Ectodermal cell (in vitro differentiated cells): ENCODE data around the gene PROSER2.
"Not testable (repeated sequence)": the region's sequence is repeated elsewhere in the genome, so short reads cannot be mapped to it uniquely, and the experiment has no call there.

Experiments
- H3K27ac ChIP-seq: 2 replicates; pipeline ENCODE4 v1.7.0; 2013; ENCODE audit warnings: mild to moderate bottlenecking, low read depth, low read length; ENCODE audit not compliant: insufficient read depth, poor library complexity, severe bottlenecking
- H3K27me3 ChIP-seq: 2 replicates; pipeline ENCODE4 v1.7.0; 2013; ENCODE audit warnings: mild to moderate bottlenecking, low read length; ENCODE audit not compliant: insufficient read depth, control insufficient read depth, poor library complexity, severe bottlenecking
- H3K36me3 ChIP-seq: one replicate; pipeline ENCODE4 v1.7.0; 2013; ENCODE audit warnings: low read length; ENCODE audit not compliant: control insufficient read depth, insufficient read depth
- H3K4me1 ChIP-seq: one replicate; pipeline ENCODE4 v1.7.0; 2013; ENCODE audit warnings: low read length; ENCODE audit not compliant: control insufficient read depth, insufficient read depth
- H3K4me3 ChIP-seq: 2 replicates; pipeline ENCODE4 v1.7.0; 2013; ENCODE audit warnings: low read depth, low read length, control low read depth; ENCODE audit not compliant: insufficient read depth
- H3K9me3 ChIP-seq: 2 replicates; pipeline ENCODE4 v1.7.0; 2013; ENCODE audit warnings: mild to moderate bottlenecking, low read length, moderate library complexity; ENCODE audit not compliant: control insufficient read depth
- WGBS, 2 experiments: methylation state at CpG; one replicate each; pipeline ENCODE4 v1.1.7; 2013; ENCODE audit warnings: missing lambda C conversion rate in 2 of 2; 5-methylcytosine and 5-hydroxymethylcytosine counted together

Gene PROSER2

GRCh38 chr10:11881477-11882417, 58.6 kb downstream of the PROSER2 start:
- no peaks in the 10 kb centered on the region for H3K36me3 ChIP-seq
- no peak overlapping the region for H3K27ac ChIP-seq
- H3K4me3 ChIP-seq, result no peak overlapping the region
- no peaks in the 10 kb centered on the region for H3K4me1 ChIP-seq
- H3K9me3 ChIP-seq, result no peaks in the 10 kb centered on the region
- WGBS, 2 experiments, result 90 to 91% methylated on average over 20 of the region's 21 CpGs
- no peaks in the 10 kb centered on the region for H3K27me3 ChIP-seq

GRCh38 chr10:11882646-11883375, 59.7 kb downstream of the PROSER2 start:
- WGBS, 2 experiments, result 91 to 95% methylated on average over 13 to 14 of the region's 14 CpGs
- H3K9me3 ChIP-seq, result no peaks in the 10 kb centered on the region
- no peak overlapping the region for H3K27ac ChIP-seq

GRCh38 chr10:11884706-11885423, 61.7 kb downstream of the PROSER2 start:
- Histone ChIP-seq H3K9me3 (no peaks in the 10 kb centered on the region), H3K36me3 (no peaks in the 10 kb centered on the region), H3K27me3 (no peaks in the 10 kb centered on the region), H3K27ac (no peak overlapping the region), H3K4me3 (no peak overlapping the region), H3K4me1 (no peaks in the 10 kb centered on the region)
- 80 to 81% methylated on average over 7 of the region's 7 CpGs for WGBS, 2 experiments

More at GRCh38 chr10:11882646-11883375, 59.7 kb downstream of the PROSER2 start:
- Histone ChIP-seq H3K4me3 (no peak overlapping the region), H3K4me1 (no peaks in the 10 kb centered on the region), H3K27me3 (no peaks in the 10 kb centered on the region), H3K36me3 (no peaks in the 10 kb centered on the region)

GRCh38 chr10:11885437-11886137, 62.4 kb downstream of the PROSER2 start:
- 92 to 93% methylated on average over 13 of the region's 13 CpGs for WGBS, 2 experiments
- Histone ChIP-seq H3K4me1 (no peaks in the 10 kb centered on the region), H3K4me3 (no peak overlapping the region), H3K36me3 (no peaks in the 10 kb centered on the region), H3K9me3 (no peaks in the 10 kb centered on the region), H3K27ac (no peak overlapping the region), H3K27me3 (no peaks in the 10 kb centered on the region)

GRCh38 chr10:11886138-11886474, 63.0 kb downstream of the PROSER2 start:
- no peak overlapping the region for H3K27ac ChIP-seq
- H3K4me3 ChIP-seq, result no peak overlapping the region
- H3K4me1 ChIP-seq, result no peaks in the 10 kb centered on the region
- no peaks in the 10 kb centered on the region for H3K9me3 ChIP-seq
- 90 to 91% methylated on average over 6 of the region's 6 CpGs for WGBS, 2 experiments
- H3K36me3 ChIP-seq, result no peaks in the 10 kb centered on the region
- H3K27me3 ChIP-seq, result no peaks in the 10 kb centered on the region

- Histone ChIP-seq H3K36me3 (no peaks in the 10 kb centered on the region), H3K9me3 (no peaks in the 10 kb centered on the region), H3K27ac (no peak overlapping the region), H3K27me3 (no peaks in the 10 kb centered on the region), H3K4me1 (no peaks in the 10 kb centered on the region), H3K4me3 (no peak overlapping the region)
- WGBS, 2 experiments, result 94 to 95% methylated on average over 12 of the region's 12 CpGs
These were observed 63.7 kb downstream of the PROSER2 start for GRCh38 chr10:11886851-11887250.

- no peak overlapping the region for H3K27ac ChIP-seq
- no peaks in the 10 kb centered on the region for H3K27me3 ChIP-seq
- H3K36me3 ChIP-seq, result no peaks in the 10 kb centered on the region
- H3K4me1 ChIP-seq, result no peaks in the 10 kb centered on the region
- 90 to 91% methylated on average over 16 of the region's 16 CpGs for WGBS, 2 experiments
- no peak overlapping the region for H3K4me3 ChIP-seq
- H3K9me3 ChIP-seq, result no peaks in the 10 kb centered on the region
These were observed 64.4 kb downstream of the PROSER2 start for GRCh38 chr10:11887381-11888227.

- not testable (repeated sequence) for H3K4me1 ChIP-seq, H3K36me3 ChIP-seq
- WGBS, 2 experiments, result 80% methylated on average over 8 of the region's 8 CpGs
These were observed 66.1 kb downstream of the PROSER2 start for GRCh38 chr10:11889263-11889662.

GRCh38 chr10:11891776-11892486, 68.8 kb downstream of the PROSER2 start:
- H3K9me3 ChIP-seq, result no peaks in the 10 kb centered on the region
- H3K4me1 ChIP-seq, result no peaks in the 10 kb centered on the region
- H3K27ac ChIP-seq, result no peak overlapping the region
- WGBS, 2 experiments, result 95 to 96% methylated on average over 22 of the region's 22 CpGs
- H3K36me3 ChIP-seq, result no peaks in the 10 kb centered on the region
- H3K4me3 ChIP-seq, result no peak overlapping the region
- no peaks in the 10 kb centered on the region for H3K27me3 ChIP-seq

More at GRCh38 chr10:11889263-11889662, 66.1 kb downstream of the PROSER2 start:
- not testable (repeated sequence) for H3K9me3 ChIP-seq, H3K27ac ChIP-seq, H3K4me3 ChIP-seq, H3K27me3 ChIP-seq
